ENCODE measurements around the gene NCBP2L. TPM values are rescaled to one million over a fixed set of nuclear protein-coding genes. Genes with fewer than 3 reads are reported as not detected.

The NCBP2L gene
- not detected in 2 replicates for total RNA-seq (ENCODE audit: low replicate concordance)

DNA sequence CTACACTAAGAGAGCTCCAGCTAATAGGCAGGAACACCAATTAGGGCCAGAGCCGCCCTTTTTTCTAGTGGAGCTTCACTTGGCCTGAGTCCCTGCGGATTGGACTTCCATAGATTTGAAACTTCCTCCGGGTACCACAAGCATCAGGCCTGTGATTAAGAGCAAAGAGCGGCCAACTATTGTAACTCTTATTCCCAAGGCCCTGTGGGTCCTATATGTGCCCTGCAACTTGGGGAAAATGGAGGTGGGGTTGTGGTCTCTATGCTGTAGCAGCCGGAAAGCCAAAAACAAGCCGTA, at the start of gene NCBP2L:
Gene NCBP2L, plus strand, starts transcription at position 198 of the 297 bp plus-strand sequence. CDS start 16,488 bp downstream, outside the sequence.

GRCh38 chrX:107775734-107776511, 1.6 kb upstream of the NCBP2L start, which contains the start of gene TSC22D3:
TSC22D3 (minus strand) TSS chrX:107775787; CDS start chrX:107775419, 368 bp downstream.

DNA sequence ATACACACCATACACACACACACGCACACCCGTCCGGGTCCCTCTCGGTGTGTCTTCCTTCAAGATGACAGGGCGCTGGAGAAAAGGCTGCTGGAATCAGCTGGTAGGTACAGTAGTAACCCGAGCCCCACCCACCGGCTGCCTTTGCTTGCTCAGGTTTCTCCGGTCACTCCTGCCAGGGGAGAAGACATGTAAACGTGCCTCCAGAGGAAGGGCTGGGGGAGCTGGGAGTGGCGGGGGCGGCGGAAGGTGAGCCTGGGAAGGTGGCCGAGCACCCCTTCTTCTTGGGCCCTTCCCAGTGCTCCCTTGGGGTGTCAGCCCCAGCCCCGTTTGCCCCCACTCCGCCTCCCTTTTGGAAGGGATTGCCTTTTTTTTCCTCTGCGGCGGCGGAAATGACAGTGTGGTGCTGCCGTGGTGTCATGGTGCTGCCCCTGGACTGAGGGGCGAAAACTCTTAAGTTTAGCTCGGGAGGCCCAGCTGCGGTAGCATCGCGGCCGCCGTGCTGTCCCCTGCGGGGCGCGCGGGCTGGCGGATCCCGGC, 48.2 kb downstream of the NCBP2L start, which contains the start of gene MID2:
Gene MID2, plus strand, starts transcription at position 169 of the 540 bp plus-strand sequence. CDS start 561 bp downstream, outside the sequence.

Other genes with a start within 250 kb of the NCBP2L start
- gene PRPS1, start 149.2 kb upstream of the NCBP2L start, total RNA-seq (ENCODE audit: low replicate concordance) = 20.2 and 35.3 TPM in 2 replicates
- gene TSC22D3, start 1.9 kb upstream of the NCBP2L start, total RNA-seq (ENCODE audit: low replicate concordance) = 18.0 and 27.0 TPM in 2 replicates
- 6.4 and 11.9 TPM in 2 replicates for gene MID2, start 48.1 kb downstream of the NCBP2L start, total RNA-seq (ENCODE audit: low replicate concordance)
- gene TEX13B, start 204.6 kb downstream of the NCBP2L start, total RNA-seq (ENCODE audit: low replicate concordance) = not detected in 2 replicates

Data from smooth muscle cell of the coronary artery (primary cell).